ENCODE data around the gene WDR55.
"Not testable (repeated sequence)": the region's sequence is repeated elsewhere in the genome, so short reads cannot be mapped to it uniquely, and the experiment has no call there.

Gene WDR55

DNA sequence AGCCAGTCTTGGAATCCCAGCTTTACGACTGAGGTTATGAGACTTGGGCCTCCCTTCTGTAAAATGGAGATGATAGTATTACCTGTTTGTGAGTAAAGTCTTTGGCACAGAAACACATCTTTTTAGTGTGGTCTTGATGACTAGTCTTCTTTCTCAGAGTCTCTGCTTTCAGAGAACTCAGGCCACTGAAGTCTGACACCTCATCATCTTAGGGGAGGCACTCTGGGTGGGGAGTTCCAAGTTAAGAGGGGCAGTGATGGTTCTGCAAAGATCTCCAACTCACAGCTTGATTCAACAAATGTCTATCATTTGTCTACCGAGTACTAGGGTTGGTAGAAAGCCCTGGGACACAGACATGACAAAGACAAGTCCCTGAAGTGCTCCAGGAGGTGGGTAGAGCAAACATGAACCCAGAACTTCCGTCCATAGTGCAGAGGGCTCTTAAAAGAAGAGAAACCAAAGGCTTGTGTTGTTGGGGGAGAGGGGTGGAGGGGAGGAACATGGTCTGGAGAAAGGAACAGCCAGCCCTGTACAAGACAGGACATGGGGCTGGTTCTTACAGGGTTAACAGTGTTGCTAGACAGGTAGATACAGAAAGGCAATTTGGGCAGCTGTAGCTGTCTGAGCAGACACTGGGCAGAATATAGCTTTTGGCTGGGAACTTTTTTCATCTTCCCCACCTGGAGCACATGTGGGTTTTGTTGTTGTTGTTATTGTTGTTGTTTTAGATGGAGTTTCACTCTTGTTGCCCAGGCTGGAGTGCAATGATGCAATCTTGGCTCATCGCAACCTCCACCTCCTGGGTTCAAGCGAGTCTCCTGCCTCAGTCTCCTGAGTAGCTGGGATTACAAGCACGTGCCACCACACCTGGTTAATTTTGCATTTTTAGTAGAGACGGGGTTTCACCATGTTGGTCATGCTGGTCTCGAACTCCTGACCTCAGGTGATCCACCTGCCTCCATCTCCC lies 29.1 kb upstream of the WDR55 start:
- TF ChIP-seq, protein P1, sequence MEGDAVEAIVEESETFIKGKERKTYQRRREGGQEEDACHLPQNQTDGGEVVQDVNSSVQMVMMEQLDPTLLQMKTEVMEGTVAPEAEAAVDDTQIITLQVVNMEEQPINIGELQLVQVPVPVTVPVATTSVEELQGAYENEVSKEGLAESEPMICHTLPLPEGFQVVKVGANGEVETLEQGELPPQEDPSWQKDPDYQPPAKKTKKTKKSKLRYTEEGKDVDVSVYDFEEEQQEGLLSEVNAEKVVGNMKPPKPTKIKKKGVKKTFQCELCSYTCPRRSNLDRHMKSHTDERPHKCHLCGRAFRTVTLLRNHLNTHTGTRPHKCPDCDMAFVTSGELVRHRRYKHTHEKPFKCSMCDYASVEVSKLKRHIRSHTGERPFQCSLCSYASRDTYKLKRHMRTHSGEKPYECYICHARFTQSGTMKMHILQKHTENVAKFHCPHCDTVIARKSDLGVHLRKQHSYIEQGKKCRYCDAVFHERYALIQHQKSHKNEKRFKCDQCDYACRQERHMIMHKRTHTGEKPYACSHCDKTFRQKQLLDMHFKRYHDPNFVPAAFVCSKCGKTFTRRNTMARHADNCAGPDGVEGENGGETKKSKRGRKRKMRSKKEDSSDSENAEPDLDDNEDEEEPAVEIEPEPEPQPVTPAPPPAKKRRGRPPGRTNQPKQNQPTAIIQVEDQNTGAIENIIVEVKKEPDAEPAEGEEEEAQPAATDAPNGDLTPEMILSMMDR (IDR thresholded peaks at IDR 0.05; ENCODE audit: insufficient read depth, low read length, missing control alignments): no peak
- DNase-seq (ENCODE audit: low read depth, low spot score): no peak
- CTCF ChIA-PET: interaction anchor here (0.7 to 4.6 kb wide), 33 partner anchors 8 to 1056 kb away, joined by 3 to 36 read pairs (median 4); partner anchors contain the start of genes EIF4EBP3, IK, NDUFA2 and SLC4A9
- no peak overlapping the region for H3K4me3 ChIP-seq (ENCODE audit: low read depth, low read length)
- POLR2A ChIA-PET: interaction anchor here (1.2 kb wide), 1 partner anchor 83 kb away, joined by 3 read pairs; no protein-coding TSS in a partner anchor

DNA sequence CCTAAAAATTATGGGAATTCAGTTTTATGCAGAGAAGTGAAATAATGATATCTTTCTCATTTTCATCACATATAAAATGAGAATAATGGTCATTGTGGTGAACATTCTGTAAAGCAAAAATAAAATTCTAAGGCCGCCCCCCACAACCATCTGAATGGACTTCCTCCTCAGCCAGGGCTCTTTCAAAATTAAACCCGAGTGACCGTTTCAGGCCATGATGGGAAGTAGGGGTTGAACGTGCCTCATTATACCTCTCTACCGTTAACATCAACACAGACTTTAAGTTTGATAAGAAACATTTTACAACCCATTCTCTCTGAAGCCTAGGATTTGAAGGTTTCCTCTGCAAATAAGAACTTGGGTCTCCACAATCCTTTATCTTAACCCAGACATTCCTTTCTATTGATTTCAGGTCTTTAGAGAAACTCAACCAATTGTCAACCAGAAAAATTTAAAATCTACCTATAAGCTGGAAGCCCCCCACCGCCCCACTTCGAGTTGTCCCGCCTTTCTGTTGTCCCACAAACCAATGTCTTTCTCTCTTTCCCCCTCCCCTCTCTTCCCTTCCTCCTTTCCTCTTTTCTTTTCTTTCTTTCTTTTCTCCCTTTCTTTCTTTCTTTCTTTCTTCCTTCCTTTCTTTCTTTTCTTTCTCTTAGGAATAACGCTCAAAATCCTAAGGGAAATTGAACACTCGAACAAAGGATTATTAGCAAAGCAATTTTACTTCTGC lies 27.2 kb upstream of the WDR55 start:
- TF ChIP-seq, protein P1 (IDR thresholded peaks at IDR 0.05; ENCODE audit: insufficient read depth, low read length, missing control alignments): no peak
- DNase-seq (ENCODE audit: low read depth, low spot score): no peak
- ChIA-PET CTCF (interaction anchor here (1.1 to 2.6 kb wide), 2 partner anchors 10 to 48 kb away, joined by 3 to 14 read pairs; partner anchors contain the start of genes IK and NDUFA2), POLR2A (interaction anchor here (0.7 kb wide), 1 partner anchor 109 kb away, joined by 3 read pairs; no protein-coding TSS in a partner anchor)
- no peak overlapping the region for H3K4me3 ChIP-seq (ENCODE audit: low read depth, low read length)

DNA sequence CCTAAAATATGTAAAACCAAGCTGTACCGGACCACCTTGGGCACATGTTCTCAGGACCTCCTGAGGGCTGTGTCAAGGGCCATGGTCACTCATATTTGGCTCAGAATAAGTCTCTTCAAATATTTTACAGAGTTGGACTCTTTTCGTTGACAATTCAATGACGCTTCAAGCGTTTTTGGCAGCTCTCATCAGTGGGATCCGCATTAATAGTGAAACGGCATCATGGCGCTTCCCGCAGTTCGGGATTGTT lies 25.9 kb upstream of the WDR55 start:
- peak overlapping the region; percentile 46 for H3K4me3 ChIP-seq (ENCODE audit: low read depth, low read length)
- ChIA-PET POLR2A (interaction anchor here (0.8 to 1.1 kb wide), 3 partner anchors 9 to 91 kb away, joined by 3 read pairs; partner anchors contain the start of genes EIF4EBP3, IK and NDUFA2), CTCF (interaction anchor here (0.8 to 2.6 kb wide), 14 partner anchors 8 to 397 kb away, joined by 3 to 14 read pairs (median 4); partner anchors contain the start of genes APBB3, EIF4EBP3, IK and NDUFA2)
- DNase-seq (ENCODE audit: low read depth, low spot score): not testable (repeated sequence)

DNA sequence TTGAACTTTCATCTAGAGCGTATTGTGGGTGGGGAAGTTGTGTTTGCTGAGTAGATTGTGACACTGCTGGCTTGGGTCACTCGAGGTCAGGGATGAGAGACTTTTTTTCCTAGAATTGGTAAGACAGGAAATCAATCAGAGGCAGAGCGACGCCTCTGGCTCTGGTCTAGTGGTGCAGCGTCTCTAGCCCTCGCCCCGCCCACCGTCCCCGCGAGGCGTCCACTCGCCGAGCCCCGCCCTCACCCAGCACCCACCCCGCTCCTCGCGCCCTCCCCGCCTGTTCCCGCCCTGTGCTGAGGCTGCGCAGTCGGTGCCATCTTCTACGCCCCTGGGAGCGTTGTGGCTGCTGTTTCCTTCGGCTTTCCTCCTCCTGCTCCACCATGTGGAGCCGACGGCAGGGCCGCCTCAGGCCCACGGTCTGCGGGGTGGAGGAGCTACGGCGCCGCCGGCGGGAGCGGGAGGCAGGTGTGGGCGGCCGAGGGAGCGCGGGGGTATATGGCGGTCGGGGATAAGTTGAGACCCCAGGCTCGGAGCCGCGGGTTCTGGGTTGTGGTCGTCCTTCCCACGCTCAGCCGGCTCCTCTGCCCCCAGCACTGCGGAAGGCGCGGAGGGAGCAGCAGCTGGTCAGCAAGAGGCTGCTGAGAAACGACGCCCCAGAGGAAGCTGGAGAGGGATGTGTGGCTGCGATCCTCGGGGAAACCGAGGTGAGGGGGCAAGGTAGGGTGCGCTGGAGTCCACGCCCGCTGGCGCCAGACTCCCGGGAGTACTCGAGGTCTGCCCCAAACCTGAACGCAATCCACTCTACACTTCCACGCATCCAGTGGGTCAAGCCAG lies 25.3 kb upstream of the WDR55 start, which contains the start of gene TMCO6:
Gene TMCO6, plus strand, starts transcription at position 304 of the 834 bp plus-strand sequence. Its CDS starts 77 bp downstream, at position 381.
- ChIA-PET CTCF (interaction anchor here (0.6 to 2.6 kb wide), 18 partner anchors 8 to 398 kb away, joined by 3 to 14 read pairs (median 3); partner anchors contain the start of genes APBB3, EIF4EBP3, IK and NDUFA2), POLR2A (interaction anchor here (0.8 to 1.1 kb wide), 4 partner anchors 8 to 92 kb away, joined by 3 read pairs; partner anchors contain the start of genes EIF4EBP3, IK and NDUFA2)
- H3K4me3 ChIP-seq (ENCODE audit: low read depth, low read length): peak within 1 kb of the TSS; percentile 80
- peak; percentile 46 for DNase-seq (ENCODE audit: low read depth, low spot score)
- TF ChIP-seq, protein P1 (IDR thresholded peaks at IDR 0.05; ENCODE audit: insufficient read depth, low read length, missing control alignments): peak; percentile 64

DNA sequence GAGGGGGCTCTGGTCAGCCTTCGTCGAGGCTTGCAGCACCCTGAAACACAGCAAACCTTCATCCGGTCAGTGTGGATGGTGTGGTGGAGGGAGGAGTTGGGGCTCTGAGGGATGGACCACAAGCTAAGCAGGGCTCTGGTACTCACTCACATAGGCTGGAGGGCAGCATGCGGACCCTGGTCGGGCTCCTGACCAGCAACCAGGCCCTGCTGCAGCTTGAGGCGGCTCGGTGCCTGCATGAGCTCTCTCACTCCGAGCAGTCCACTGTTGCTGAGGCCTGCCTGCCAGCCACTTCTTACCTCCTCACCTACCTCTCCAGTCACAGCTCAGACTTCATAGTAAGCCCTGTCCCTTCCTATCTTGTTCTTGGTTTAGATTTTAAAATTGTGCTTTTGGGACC lies 23.0 kb upstream of the WDR55 start:
- no peak for DNase-seq (ENCODE audit: low read depth, low spot score)
- ChIA-PET CTCF (interaction anchor here (0.7 to 3.2 kb wide), 4 partner anchors 95 to 290 kb away, joined by 3 to 12 read pairs (median 4); partner anchors contain the start of gene EIF4EBP3), POLR2A (interaction anchor here (1.8 kb wide), 1 partner anchor 76 kb away, joined by 3 read pairs; no protein-coding TSS in a partner anchor)
- H3K4me3 ChIP-seq (ENCODE audit: low read depth, low read length): no peak overlapping the region
- TF ChIP-seq, protein P1 (IDR thresholded peaks at IDR 0.05; ENCODE audit: insufficient read depth, low read length, missing control alignments): no peak

All from AG04449 (cell line).